ENCODE data around the gene EIF2AK3.
"Not testable (repeated sequence)": the region's sequence is repeated elsewhere in the genome, so short reads cannot be mapped to it uniquely, and the experiment has no call there.

EIF2AK3 gene

GRCh38 chr2:88627055-88627855, at the start of gene EIF2AK3:
TSS of gene EIF2AK3 (minus strand) at chr2:88627464. CDS start at chr2:88627274, 190 bp downstream.
- DNase-seq (ENCODE audit: low read depth in 2 of 2) = peak; percentile 86 to 90

- no peak for DNase-seq (ENCODE audit: low read depth in 2 of 2)
Observed at GRCh38 chr2:88673363-88673762, 46.1 kb upstream of the EIF2AK3 start.

GRCh38 chr2:88671786-88672427, 44.6 kb upstream of the EIF2AK3 start:
- DNase-seq (ENCODE audit: low read depth in 2 of 2) = no peak

GRCh38 chr2:88669482-88670214, 42.4 kb upstream of the EIF2AK3 start:
- no peak for DNase-seq (ENCODE audit: low read depth in 2 of 2)

- no peak for DNase-seq (ENCODE audit: low read depth in 2 of 2)
Observed at GRCh38 chr2:88668862-88669261, 41.6 kb upstream of the EIF2AK3 start.

- no peak for DNase-seq (ENCODE audit: low read depth in 2 of 2)
Observed at GRCh38 chr2:88667219-88667618, 40.0 kb upstream of the EIF2AK3 start.

- no peak for DNase-seq (ENCODE audit: low read depth in 2 of 2)
Observed at GRCh38 chr2:88666576-88666975, 39.3 kb upstream of the EIF2AK3 start.

GRCh38 chr2:88660622-88661021, 33.4 kb upstream of the EIF2AK3 start:
- DNase-seq (ENCODE audit: low read depth in 2 of 2) = no peak

- no peak for DNase-seq (ENCODE audit: low read depth in 2 of 2)
Observed at GRCh38 chr2:88659538-88659915, 32.3 kb upstream of the EIF2AK3 start.

- no peak for DNase-seq (ENCODE audit: low read depth in 2 of 2)
Observed at GRCh38 chr2:88658881-88659537, 31.7 kb upstream of the EIF2AK3 start.

- no peak for DNase-seq (ENCODE audit: low read depth in 2 of 2)
Observed at GRCh38 chr2:88658326-88658725, 31.1 kb upstream of the EIF2AK3 start.

- DNase-seq (ENCODE audit: low read depth in 2 of 2) = no peak
Observed at GRCh38 chr2:88657131-88657530, 29.9 kb upstream of the EIF2AK3 start.

GRCh38 chr2:88656690-88657089, 29.4 kb upstream of the EIF2AK3 start:
- DNase-seq (ENCODE audit: low read depth in 2 of 2) = no peak

GRCh38 chr2:88654714-88655113, 27.4 kb upstream of the EIF2AK3 start:
- no peak for DNase-seq (ENCODE audit: low read depth in 2 of 2)

GRCh38 chr2:88651646-88652045, 24.4 kb upstream of the EIF2AK3 start:
- DNase-seq (ENCODE audit: low read depth in 2 of 2) = no peak

GRCh38 chr2:88645291-88645882, 18.1 kb upstream of the EIF2AK3 start:
- not testable (repeated sequence) for DNase-seq (ENCODE audit: low read depth in 2 of 2)

GRCh38 chr2:88642278-88642677, 15.0 kb upstream of the EIF2AK3 start:
- DNase-seq (ENCODE audit: low read depth in 2 of 2) = no peak

- DNase-seq (ENCODE audit: low read depth in 2 of 2) = no peak
Observed at GRCh38 chr2:88641330-88641729, 14.1 kb upstream of the EIF2AK3 start.

- no peak for DNase-seq (ENCODE audit: low read depth in 2 of 2)
Observed at GRCh38 chr2:88639865-88640264, 12.6 kb upstream of the EIF2AK3 start.

- DNase-seq (ENCODE audit: low read depth in 2 of 2) = peak in 1 of 2 donors; percentile 20
Observed at GRCh38 chr2:88638743-88639142, 11.5 kb upstream of the EIF2AK3 start.

- DNase-seq (ENCODE audit: low read depth in 2 of 2) = no peak
Observed at GRCh38 chr2:88638123-88638650, 10.9 kb upstream of the EIF2AK3 start.
